Measurements from ENCODE around the gene RASA2.
A peak's percentile ranks its signal among the peaks of the same experiment; 100 is the strongest.
"Not testable (repeated sequence)": the region's sequence is repeated elsewhere in the genome, so short reads cannot be mapped to it uniquely, and the experiment has no call there.

Gene RASA2

DNA sequence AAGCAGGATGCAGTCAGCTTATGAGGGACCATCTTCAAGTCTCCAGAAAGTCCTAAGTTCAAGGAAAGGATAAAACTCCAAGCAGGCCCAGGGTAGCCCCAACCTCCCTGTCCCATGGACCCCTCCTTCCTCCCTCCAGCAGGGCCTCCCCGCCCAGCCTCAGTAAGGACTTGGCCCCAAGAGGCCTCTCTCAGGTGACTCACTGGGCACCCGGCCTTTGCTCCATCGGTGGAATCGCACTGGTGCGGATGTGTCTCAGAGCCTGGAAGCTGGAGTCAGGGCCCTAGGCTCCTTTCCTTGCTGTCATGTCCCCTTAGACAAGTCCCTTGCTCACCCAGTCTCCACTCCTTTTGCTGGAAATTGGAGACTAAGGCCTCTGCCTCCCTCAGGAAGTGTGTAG lies 136.9 kb downstream of the RASA2 start:
- no peaks in the 10 kb centered on the region for H3K27me3 ChIP-seq (replicated peaks in 2 of 5; ENCODE audit: control insufficient read depth in 4 of 5, insufficient read depth in 5 of 5, low read length in 4 of 5)
- no peak for DNase-seq
- peaks cover 0 to 10% (median 4%) of the 10 kb centered on the region in 5 experiments for H3K9me3 ChIP-seq (ENCODE audit: control extremely low read depth in 1 of 5, control insufficient read depth in 4 of 5, insufficient read depth in 2 of 5, low read depth in 1 of 5, low read length in 4 of 5)
- no peaks in the 10 kb centered on the region for H3K36me3 ChIP-seq (ENCODE audit: control insufficient read depth in 4 of 4, insufficient read depth in 4 of 4, low read length in 3 of 4)
- no peak overlapping the region for H3K4me3 ChIP-seq (ENCODE audit: control insufficient read depth in 1 of 7, extremely low read depth in 1 of 7, insufficient read depth in 4 of 7, low read depth in 2 of 7, low read length in 6 of 7)
- H3K4me1 ChIP-seq (ENCODE audit: control extremely low read depth in 1 of 4, control insufficient read depth in 4 of 4, insufficient read depth in 4 of 4, low read length in 3 of 4): no peaks in the 10 kb centered on the region
- WGBS (ENCODE audit: insufficient coverage): 77% methylated on average over 5 of the region's 5 CpGs
- H3K27ac ChIP-seq (ENCODE audit: insufficient read depth in 1 of 2, low read depth in 1 of 2, low read length in 2 of 2, poor library complexity in 1 of 2, severe bottlenecking in 2 of 2): no peak overlapping the region
- CTCF ChIA-PET: no interaction called here
- POLR2A ChIA-PET: no interaction called here

GRCh38 chr3:141625506-141625905 lies 138.7 kb downstream of the RASA2 start:
- POLR2A ChIA-PET: no interaction called here

GRCh38 chr3:141628334-141628733 lies 141.5 kb downstream of the RASA2 start:
- H3K27ac ChIP-seq (ENCODE audit: insufficient read depth in 1 of 2, low read depth in 1 of 2, low read length in 2 of 2, poor library complexity in 1 of 2, severe bottlenecking in 2 of 2); H3K36me3 ChIP-seq (ENCODE audit: control insufficient read depth in 4 of 4, insufficient read depth in 4 of 4, low read length in 3 of 4); POLR2A ChIA-PET; CTCF ChIA-PET; DNase-seq; H3K4me1 ChIP-seq (ENCODE audit: control extremely low read depth in 1 of 4, control insufficient read depth in 4 of 4, insufficient read depth in 4 of 4, low read length in 3 of 4); H3K27me3 ChIP-seq (replicated peaks in 2 of 5; ENCODE audit: control insufficient read depth in 4 of 5, insufficient read depth in 5 of 5, low read length in 4 of 5); H3K4me3 ChIP-seq (ENCODE audit: control insufficient read depth in 1 of 7, extremely low read depth in 1 of 7, insufficient read depth in 4 of 7, low read depth in 2 of 7, low read length in 6 of 7): not testable (repeated sequence)
- H3K9me3 ChIP-seq (ENCODE audit: control extremely low read depth in 1 of 5, control insufficient read depth in 4 of 5, insufficient read depth in 2 of 5, low read depth in 1 of 5, low read length in 4 of 5): peaks cover 0 to 13% (median 5%) of the 10 kb centered on the region in 5 experiments
- WGBS (ENCODE audit: insufficient coverage): 98% methylated on average over 6 of the region's 6 CpGs

More at GRCh38 chr3:141625506-141625905, 138.7 kb downstream of the RASA2 start:
- CTCF ChIA-PET: no interaction called here
- no peak overlapping the region for H3K4me3 ChIP-seq (ENCODE audit: control insufficient read depth in 1 of 7, extremely low read depth in 1 of 7, insufficient read depth in 4 of 7, low read depth in 2 of 7, low read length in 6 of 7)
- WGBS (ENCODE audit: insufficient coverage): 93% methylated on average over 4 of the region's 5 CpGs
- H3K4me1 ChIP-seq (ENCODE audit: control extremely low read depth in 1 of 4, control insufficient read depth in 4 of 4, insufficient read depth in 4 of 4, low read length in 3 of 4): no peaks in the 10 kb centered on the region
- H3K36me3 ChIP-seq (ENCODE audit: control insufficient read depth in 4 of 4, insufficient read depth in 4 of 4, low read length in 3 of 4): no peaks in the 10 kb centered on the region
- H3K9me3 ChIP-seq (ENCODE audit: control extremely low read depth in 1 of 5, control insufficient read depth in 4 of 5, insufficient read depth in 2 of 5, low read depth in 1 of 5, low read length in 4 of 5): peaks cover 0 to 17% (median 5%) of the 10 kb centered on the region in 5 experiments
- no peak for DNase-seq
- H3K27ac ChIP-seq (ENCODE audit: insufficient read depth in 1 of 2, low read depth in 1 of 2, low read length in 2 of 2, poor library complexity in 1 of 2, severe bottlenecking in 2 of 2): no peak overlapping the region
- no peaks in the 10 kb centered on the region for H3K27me3 ChIP-seq (replicated peaks in 2 of 5; ENCODE audit: control insufficient read depth in 4 of 5, insufficient read depth in 5 of 5, low read length in 4 of 5)

DNA sequence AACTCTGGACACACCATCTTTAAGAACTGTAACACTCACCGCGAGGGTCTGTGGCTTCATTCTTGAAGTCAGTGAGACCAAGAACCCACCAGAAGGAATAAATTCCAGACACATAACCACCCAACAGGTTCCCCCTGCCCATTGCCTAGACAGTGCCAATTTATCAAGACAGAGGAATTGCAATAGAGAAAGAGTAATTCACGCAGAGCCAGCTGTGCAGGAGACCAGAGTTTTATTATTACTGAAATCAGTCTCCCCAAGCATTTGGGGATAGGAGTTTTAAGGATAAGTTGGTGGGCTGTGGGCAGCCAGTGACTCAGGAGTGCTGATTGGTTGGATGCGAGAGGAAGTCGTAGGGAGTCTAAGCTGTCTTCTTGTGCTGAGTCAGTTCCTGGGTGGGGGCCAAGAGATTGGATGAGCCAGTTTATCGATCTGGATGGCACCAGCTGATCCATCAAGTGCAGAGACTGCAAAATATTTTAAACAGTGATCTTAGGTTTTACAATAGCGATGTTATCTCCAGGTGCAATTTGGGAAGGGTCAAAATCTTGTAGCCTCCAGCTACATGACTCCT lies 142.1 kb downstream of the RASA2 start:
- not testable (repeated sequence) for H3K4me3 ChIP-seq (ENCODE audit: control insufficient read depth in 1 of 7, extremely low read depth in 1 of 7, insufficient read depth in 4 of 7, low read depth in 2 of 7, low read length in 6 of 7); DNase-seq; H3K4me1 ChIP-seq (ENCODE audit: control extremely low read depth in 1 of 4, control insufficient read depth in 4 of 4, insufficient read depth in 4 of 4, low read length in 3 of 4); H3K36me3 ChIP-seq (ENCODE audit: control insufficient read depth in 4 of 4, insufficient read depth in 4 of 4, low read length in 3 of 4); H3K27ac ChIP-seq (ENCODE audit: insufficient read depth in 1 of 2, low read depth in 1 of 2, low read length in 2 of 2, poor library complexity in 1 of 2, severe bottlenecking in 2 of 2); H3K27me3 ChIP-seq (replicated peaks in 2 of 5; ENCODE audit: control insufficient read depth in 4 of 5, insufficient read depth in 5 of 5, low read length in 4 of 5)
- H3K9me3 ChIP-seq (ENCODE audit: control extremely low read depth in 1 of 5, control insufficient read depth in 4 of 5, insufficient read depth in 2 of 5, low read depth in 1 of 5, low read length in 4 of 5): peaks cover 0 to 13% (median 5%) of the 10 kb centered on the region in 5 experiments
- CTCF ChIA-PET: interaction anchor here (0.7 kb wide), 1 partner anchor 15 kb away, joined by 4 read pairs; no protein-coding TSS in a partner anchor
- WGBS (ENCODE audit: insufficient coverage): 86% methylated on average over 7 of the region's 7 CpGs
- POLR2A ChIA-PET: interaction anchor here (0.6 kb wide), 1 partner anchor 1039 kb away, joined by 3 read pairs; no protein-coding TSS in a partner anchor

- Histone ChIP-seq H3K27ac (ENCODE audit: insufficient read depth in 1 of 2, low read depth in 1 of 2, low read length in 2 of 2, poor library complexity in 1 of 2, severe bottlenecking in 2 of 2) (no peak overlapping the region), H3K27me3 (replicated peaks in 2 of 5; ENCODE audit: control insufficient read depth in 4 of 5, insufficient read depth in 5 of 5, low read length in 4 of 5) (no peaks in the 10 kb centered on the region), H3K9me3 (ENCODE audit: control extremely low read depth in 1 of 5, control insufficient read depth in 4 of 5, insufficient read depth in 2 of 5, low read depth in 1 of 5, low read length in 4 of 5) (peaks cover 0 to 13% (median 5%) of the 10 kb centered on the region in 5 experiments), H3K4me1 (ENCODE audit: control extremely low read depth in 1 of 4, control insufficient read depth in 4 of 4, insufficient read depth in 4 of 4, low read length in 3 of 4) (no peaks in the 10 kb centered on the region), H3K4me3 (ENCODE audit: control insufficient read depth in 1 of 7, extremely low read depth in 1 of 7, insufficient read depth in 4 of 7, low read depth in 2 of 7, low read length in 6 of 7) (no peak overlapping the region), H3K36me3 (ENCODE audit: control insufficient read depth in 4 of 4, insufficient read depth in 4 of 4, low read length in 3 of 4) (no peaks in the 10 kb centered on the region)
- WGBS (ENCODE audit: insufficient coverage): 98% methylated on average over 5 of the region's 9 CpGs
- DNase-seq: no peak
- ChIA-PET POLR2A (no interaction called here), CTCF (no interaction called here)
Observed at GRCh38 chr3:141629976-141630375, 143.1 kb downstream of the RASA2 start.

- POLR2A ChIA-PET: no interaction called here
- no peak for DNase-seq
- 100% methylated on average over 1 of the region's 4 CpGs for WGBS (ENCODE audit: insufficient coverage)
- no peaks in the 10 kb centered on the region for H3K36me3 ChIP-seq (ENCODE audit: control insufficient read depth in 4 of 4, insufficient read depth in 4 of 4, low read length in 3 of 4)
- CTCF ChIA-PET: interaction anchor here (2.7 kb wide), 1 partner anchor 12 kb away, joined by 6 read pairs; no protein-coding TSS in a partner anchor
- H3K27ac ChIP-seq (ENCODE audit: insufficient read depth in 1 of 2, low read depth in 1 of 2, low read length in 2 of 2, poor library complexity in 1 of 2, severe bottlenecking in 2 of 2): no peak overlapping the region
- H3K27me3 ChIP-seq (replicated peaks in 2 of 5; ENCODE audit: control insufficient read depth in 4 of 5, insufficient read depth in 5 of 5, low read length in 4 of 5): no peaks in the 10 kb centered on the region
- H3K9me3 ChIP-seq (ENCODE audit: control extremely low read depth in 1 of 5, control insufficient read depth in 4 of 5, insufficient read depth in 2 of 5, low read depth in 1 of 5, low read length in 4 of 5): peaks cover 0 to 13% (median 5%) of the 10 kb centered on the region in 5 experiments
- H3K4me1 ChIP-seq (ENCODE audit: control extremely low read depth in 1 of 4, control insufficient read depth in 4 of 4, insufficient read depth in 4 of 4, low read length in 3 of 4): no peaks in the 10 kb centered on the region
- H3K4me3 ChIP-seq (ENCODE audit: control insufficient read depth in 1 of 7, extremely low read depth in 1 of 7, insufficient read depth in 4 of 7, low read depth in 2 of 7, low read length in 6 of 7): no peak overlapping the region
Observed at GRCh38 chr3:141632779-141633374, 146.1 kb downstream of the RASA2 start.

DNA sequence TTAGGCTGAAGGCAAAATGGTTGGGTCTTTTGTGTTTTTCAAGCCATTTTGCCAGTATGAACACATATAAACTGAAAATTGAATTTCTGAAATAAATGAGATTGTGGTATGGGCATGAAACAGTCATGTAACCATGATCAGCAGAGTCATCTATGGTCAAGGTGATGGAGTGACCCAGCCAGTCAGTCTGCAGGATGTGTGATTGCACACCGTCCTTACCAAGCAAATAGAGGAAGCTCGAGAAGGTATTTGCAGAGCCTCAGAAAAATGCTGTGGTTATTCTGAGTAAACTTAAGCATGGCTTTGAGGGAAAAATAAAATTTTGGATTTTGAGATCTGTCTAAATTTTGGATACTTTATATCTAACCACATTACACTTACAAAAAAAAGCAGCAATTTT lies 155.4 kb downstream of the RASA2 start:
- H3K27ac ChIP-seq (ENCODE audit: insufficient read depth in 1 of 2, low read depth in 1 of 2, low read length in 2 of 2, poor library complexity in 1 of 2, severe bottlenecking in 2 of 2): no peak overlapping the region
- no peaks in the 10 kb centered on the region for H3K36me3 ChIP-seq (ENCODE audit: control insufficient read depth in 4 of 4, insufficient read depth in 4 of 4, low read length in 3 of 4)
- H3K4me1 ChIP-seq (ENCODE audit: control extremely low read depth in 1 of 4, control insufficient read depth in 4 of 4, insufficient read depth in 4 of 4, low read length in 3 of 4): peaks cover 0 to 5% (median 4%) of the 10 kb centered on the region in 4 experiments
- H3K9me3 ChIP-seq (ENCODE audit: control extremely low read depth in 1 of 5, control insufficient read depth in 4 of 5, insufficient read depth in 2 of 5, low read depth in 1 of 5, low read length in 4 of 5): peaks cover 0 to 1% (median 0%) of the 10 kb centered on the region in 5 experiments
- DNase-seq: peak in 2 of 3 donors; percentile 67 to 80
- POLR2A ChIA-PET: no interaction called here
- WGBS (ENCODE audit: insufficient coverage): 0% methylated on average over 1 of the region's 2 CpGs
- H3K4me3 ChIP-seq (ENCODE audit: control insufficient read depth in 1 of 7, extremely low read depth in 1 of 7, insufficient read depth in 4 of 7, low read depth in 2 of 7, low read length in 6 of 7): no peak overlapping the region
- CTCF ChIA-PET: no interaction called here
- H3K27me3 ChIP-seq (replicated peaks in 2 of 5; ENCODE audit: control insufficient read depth in 4 of 5, insufficient read depth in 5 of 5, low read length in 4 of 5): no peaks in the 10 kb centered on the region
